Activated CD4-positive, alpha-beta T cell treated with anti-CD3 and anti-CD28 coated beads, Interleukin-2, amount 50 U/mL, for 16 hours (primary cell): ENCODE results near the gene LAMC3.

ENCODE experiments used
- DNase-seq: peaks from one replicate; pipeline ENCODE4 v3.0.0-alpha.2; 2020

Gene LAMC3

DNA sequence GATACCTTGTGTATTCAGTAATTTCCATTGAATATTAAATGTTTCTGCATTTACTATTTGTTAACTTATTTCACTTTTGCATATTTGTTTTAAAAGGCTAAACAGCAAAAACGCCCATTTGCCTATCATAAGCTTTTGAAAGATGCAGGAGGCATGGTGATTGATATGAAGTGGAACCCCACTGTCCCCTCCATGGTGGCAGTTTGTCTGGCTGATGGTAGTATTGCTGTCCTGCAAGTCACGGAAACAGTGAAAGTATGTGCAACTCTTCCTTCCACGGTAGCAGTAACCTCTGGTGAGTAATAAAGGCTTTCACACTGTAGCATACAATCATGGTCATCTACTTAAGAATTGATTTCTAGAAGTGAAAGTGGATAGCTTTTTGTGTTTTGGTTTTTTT is 120.2 kb downstream of the LAMC3 start:
- DNase-seq, result peak; percentile 19

DNA sequence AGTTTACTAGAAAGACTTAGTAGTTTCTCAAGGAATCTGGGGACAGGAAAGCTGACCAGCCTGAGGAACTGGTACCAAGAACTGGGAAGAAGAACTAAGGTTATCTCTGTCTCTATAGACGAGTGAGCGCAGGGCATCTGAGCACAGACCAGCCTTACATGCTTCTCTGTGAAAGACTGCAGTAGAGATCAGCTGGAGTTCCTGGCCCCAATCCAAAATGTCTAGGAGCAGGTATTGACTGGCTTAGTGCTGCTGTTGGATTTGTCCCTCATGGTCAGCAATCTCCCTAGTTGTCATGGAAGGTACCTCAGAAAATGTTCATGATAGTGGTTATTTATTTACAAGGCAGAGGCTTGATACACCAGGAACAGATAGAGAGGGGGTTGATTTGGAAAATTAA is 129.7 kb downstream of the LAMC3 start:
- no peak for DNase-seq

DNA sequence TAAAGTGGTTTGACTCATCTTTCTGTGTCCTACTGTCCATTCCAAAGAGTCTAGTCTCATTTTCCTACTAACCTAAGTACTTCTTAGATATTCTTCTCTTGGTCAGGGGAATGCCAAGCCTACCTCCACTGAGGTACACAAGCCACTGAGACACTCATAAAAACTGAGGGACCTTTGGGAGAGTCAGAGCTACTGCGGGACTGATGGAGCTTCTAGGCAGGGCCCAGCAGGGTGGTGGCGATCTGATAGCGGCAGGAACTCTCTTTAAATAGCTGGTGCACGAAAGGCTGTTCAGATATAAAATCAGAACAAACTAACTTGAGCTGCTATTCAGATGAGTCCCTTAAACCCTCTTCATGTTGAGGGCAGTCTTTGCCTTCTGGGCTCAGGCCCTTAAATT is 131.1 kb downstream of the LAMC3 start:
- no peak for DNase-seq

GRCh38 chr9:131140550-131140949 is 131.6 kb downstream of the LAMC3 start:
- no peak for DNase-seq

GRCh38 chr9:131142160-131142559 is 133.2 kb downstream of the LAMC3 start:
- no peak for DNase-seq
